Measurements from ENCODE around the gene C22orf31.
"Not testable (repeated sequence)": the region's sequence is repeated elsewhere in the genome, so short reads cannot be mapped to it uniquely, and the experiment has no call there.

C22orf31 gene

DNA sequence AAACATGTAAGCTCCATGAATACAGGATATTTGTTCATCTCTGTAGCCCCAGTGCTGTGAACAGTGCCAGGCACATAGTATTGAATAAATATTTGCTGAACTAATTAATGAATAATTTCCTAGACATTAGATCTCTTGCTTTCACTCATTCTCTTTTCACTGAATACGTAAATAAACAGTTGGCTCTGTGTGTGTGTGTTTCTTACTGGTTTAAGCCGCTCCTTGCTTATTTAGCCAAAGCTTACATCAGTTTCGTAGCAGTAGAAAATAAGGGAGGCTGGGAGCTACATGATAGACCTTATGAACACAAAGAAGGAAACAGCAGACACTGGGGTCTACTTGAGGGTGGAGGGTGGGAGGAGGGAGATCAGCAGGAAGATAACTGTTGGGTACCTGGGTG lies 28.4 kb upstream of the C22orf31 start:
- H3K27ac ChIP-seq = peak overlapping the region; percentile 50
- TF ChIP-seq, protein P1, sequence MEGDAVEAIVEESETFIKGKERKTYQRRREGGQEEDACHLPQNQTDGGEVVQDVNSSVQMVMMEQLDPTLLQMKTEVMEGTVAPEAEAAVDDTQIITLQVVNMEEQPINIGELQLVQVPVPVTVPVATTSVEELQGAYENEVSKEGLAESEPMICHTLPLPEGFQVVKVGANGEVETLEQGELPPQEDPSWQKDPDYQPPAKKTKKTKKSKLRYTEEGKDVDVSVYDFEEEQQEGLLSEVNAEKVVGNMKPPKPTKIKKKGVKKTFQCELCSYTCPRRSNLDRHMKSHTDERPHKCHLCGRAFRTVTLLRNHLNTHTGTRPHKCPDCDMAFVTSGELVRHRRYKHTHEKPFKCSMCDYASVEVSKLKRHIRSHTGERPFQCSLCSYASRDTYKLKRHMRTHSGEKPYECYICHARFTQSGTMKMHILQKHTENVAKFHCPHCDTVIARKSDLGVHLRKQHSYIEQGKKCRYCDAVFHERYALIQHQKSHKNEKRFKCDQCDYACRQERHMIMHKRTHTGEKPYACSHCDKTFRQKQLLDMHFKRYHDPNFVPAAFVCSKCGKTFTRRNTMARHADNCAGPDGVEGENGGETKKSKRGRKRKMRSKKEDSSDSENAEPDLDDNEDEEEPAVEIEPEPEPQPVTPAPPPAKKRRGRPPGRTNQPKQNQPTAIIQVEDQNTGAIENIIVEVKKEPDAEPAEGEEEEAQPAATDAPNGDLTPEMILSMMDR (conservative IDR thresholded peaks at IDR 0.05) = no peak
- TF ChIP-seq ZFX (IDR thresholded peaks at IDR 0.05) = no peak

DNA sequence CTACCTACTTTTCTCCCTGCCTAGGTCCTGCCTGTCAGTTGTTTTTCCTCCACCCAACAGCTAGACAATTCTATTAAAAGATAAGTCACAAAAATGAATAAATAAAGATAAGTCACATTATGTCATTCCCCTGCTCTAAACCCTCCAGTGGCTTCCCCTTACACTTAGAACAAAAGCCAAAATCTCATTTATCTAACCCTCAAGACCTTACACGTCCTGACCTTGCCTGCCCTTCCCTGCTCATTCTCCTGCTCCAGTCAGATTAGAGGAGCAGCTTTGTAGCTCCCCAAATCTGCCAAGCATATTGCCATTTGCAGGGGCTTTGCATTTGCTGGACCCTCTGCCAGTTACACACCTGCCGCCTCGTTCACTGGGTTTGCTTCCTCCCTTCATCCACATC lies 27.9 kb upstream of the C22orf31 start:
- TF ChIP-seq, protein P1 (conservative IDR thresholded peaks at IDR 0.05) = no peak
- no peak for TF ChIP-seq ZFX (IDR thresholded peaks at IDR 0.05)
- H3K27ac ChIP-seq = peak overlapping the region; percentile 50

DNA sequence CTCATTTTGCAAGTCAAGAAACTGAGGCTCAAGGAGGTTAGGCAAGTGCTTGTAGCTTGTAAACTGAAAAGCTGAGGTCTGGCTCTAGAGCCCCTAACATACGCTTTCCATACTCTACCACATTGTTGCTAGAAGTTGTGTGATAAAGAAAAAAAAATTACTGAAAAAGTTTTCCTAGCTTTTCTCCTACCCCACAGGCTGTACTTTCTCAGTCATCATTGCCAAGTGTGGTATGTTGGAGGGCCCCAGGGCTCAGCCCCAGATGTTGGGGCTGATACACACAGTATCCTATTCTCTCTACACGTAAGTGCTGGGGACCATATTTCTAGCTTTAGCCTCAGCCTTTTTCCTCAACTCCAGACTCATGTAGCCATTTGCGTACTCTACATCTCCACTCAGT lies 27.2 kb upstream of the C22orf31 start:
- TF ChIP-seq, protein P1 (conservative IDR thresholded peaks at IDR 0.05) = no peak
- no peak for TF ChIP-seq ZFX (IDR thresholded peaks at IDR 0.05)
- H3K27ac ChIP-seq = no peak overlapping the region; the same call in 1 of the 2 replicates

DNA sequence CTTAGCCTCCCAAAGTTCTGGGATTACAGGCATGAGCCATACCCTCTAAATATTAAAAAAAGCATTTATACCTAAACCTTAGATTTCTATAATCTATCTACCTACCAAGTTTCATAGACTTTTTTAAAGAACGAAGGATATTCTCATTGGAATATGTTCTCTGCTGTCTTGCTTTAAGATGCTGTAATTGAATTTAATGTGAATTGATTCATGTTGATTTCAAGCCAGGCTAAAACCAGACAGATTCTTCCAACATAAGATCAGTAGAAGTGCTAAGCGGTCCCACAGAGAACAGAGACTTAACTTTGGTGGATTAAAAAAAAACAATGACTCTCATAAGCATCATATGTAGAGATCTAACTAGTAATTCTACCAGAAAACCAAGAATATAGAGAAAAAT lies 25.4 kb upstream of the C22orf31 start:
- no peak overlapping the region for H3K27ac ChIP-seq
- TF ChIP-seq ZFX (IDR thresholded peaks at IDR 0.05) = no peak
- TF ChIP-seq, protein P1 (conservative IDR thresholded peaks at IDR 0.05) = no peak

DNA sequence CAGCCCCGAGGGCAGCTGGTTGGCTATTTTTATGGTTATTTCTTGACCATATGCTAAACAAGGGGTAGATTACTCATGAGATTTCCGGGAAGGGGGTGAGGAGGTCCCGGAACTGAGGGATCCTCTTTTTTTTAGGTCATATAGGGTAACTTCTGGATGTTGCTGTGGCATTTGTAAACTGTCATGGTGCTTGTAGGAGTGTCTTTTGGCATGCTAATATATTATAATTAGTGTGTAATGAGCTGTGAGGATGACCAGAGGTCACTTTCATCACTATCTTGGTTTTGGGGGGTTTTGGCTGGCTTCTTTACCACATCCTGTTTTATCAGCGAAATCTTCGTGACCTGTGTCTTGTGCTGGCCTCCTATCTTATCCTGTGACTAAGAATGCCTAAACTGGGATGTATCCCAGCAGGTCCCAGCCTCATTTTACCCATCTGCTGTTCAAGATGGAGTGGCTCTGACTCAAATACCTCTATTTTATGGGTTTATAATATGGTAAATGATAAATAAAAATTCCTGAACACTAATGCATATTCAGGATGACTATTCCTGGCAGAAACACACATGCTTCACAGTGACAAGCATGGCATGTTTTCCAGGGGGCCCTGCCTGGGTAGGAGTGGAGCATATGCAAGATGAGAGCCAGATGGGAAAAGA lies 22.4 kb upstream of the C22orf31 start:
- TF ChIP-seq ZFX (IDR thresholded peaks at IDR 0.05) = no peak
- TF ChIP-seq, protein P1 (conservative IDR thresholded peaks at IDR 0.05) = no peak

DNA sequence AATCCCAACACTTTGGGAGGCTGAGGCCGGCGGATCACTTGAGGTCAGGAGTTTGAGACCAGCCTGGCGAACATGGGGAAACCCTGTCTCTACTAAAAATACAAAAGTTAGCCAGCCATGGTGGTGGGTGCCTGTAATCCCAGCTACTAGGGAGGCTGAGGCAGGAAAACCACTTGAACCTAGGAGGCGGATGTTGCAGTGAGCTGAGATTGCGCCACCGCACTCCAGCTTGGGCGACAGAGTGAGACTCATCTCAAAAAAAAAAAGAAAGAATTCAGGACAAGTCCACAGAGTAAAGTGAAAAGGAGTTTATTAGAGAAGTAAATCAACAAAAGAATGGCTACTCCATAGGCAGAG lies 21.9 kb upstream of the C22orf31 start:
- H3K27ac ChIP-seq = not testable (repeated sequence)

More for the DNA sequence above, 22.4 kb upstream of the C22orf31 start:
- no peak overlapping the region for H3K27ac ChIP-seq

DNA sequence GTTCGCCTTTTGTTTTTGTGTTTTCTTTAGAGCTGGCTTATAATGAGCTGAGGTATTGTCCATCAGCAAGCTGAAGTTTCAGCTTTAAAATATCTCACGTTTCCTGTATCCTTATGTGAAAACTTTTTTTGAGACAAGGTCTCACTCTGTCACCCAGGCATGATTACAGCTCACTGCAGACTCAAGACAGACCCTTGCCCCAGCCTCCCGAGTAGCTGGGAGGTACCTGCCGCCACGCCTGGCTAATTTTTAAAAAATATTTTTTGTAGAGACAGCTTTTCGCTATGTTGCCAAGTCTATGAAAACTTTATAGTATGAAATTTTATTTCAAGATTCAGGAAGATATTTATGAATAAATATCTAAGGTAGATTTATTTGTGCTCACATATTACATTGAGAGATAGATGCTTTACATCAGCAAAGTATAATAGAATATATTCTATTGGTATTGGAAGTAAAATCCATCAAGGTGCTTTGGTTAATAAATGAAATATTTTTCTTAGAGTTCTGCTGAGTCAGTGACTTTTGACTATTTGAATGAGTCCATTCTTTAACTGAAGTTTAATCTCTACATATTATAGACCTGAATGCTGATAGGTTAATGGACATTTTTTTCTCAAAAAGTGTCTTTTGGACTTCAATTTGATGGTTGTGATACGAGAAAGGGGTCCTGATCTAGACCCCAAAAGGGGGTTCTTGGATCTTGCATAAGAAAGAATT lies 21.4 kb upstream of the C22orf31 start:
- TF ChIP-seq ZFX (IDR thresholded peaks at IDR 0.05) = no peak
- TF ChIP-seq, protein P1 (conservative IDR thresholded peaks at IDR 0.05) = no peak
- H3K27ac ChIP-seq = no peak overlapping the region
